ENCODE data around the gene ASXL3.

ASXL3 gene

DNA sequence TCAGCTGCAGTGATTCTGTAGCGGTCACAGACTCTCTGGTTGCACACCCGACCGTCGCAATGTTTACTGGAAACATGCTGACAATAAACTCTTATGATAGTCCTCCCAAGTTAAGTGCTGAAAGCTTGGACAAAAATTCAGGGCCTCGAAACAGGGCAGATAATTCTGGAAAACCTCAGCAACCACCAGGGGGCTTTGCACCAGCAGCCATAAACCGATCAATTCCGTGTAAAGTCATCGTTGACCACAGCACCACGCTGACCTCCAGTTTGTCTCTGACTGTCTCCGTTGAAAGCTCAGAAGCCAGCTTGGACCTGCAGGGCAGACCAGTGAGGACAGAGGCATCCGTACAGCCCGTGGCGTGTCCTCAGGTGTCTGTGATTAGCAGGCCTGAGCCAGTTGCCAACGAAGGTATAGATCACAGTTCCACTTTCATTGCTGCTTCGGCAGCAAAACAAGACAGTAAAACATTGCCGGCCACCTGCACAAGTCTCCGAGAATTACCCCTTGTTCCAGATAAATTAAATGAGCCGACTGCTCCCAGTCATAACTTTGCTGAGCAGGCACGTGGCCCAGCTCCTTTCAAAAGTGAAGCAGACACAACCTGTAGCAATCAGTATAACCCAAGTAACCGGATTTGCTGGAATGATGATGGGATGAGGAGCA, 166.1 kb downstream of the ASXL3 start:
- no peaks in the 10 kb centered on the region for H3K27me3 ChIP-seq (ENCODE audit: low read length)
- H2AFZ ChIP-seq (ENCODE audit: low read depth, low read length, severe bottlenecking), result no peak overlapping the region
- H3K36me3 ChIP-seq (ENCODE audit: low read length), result no peaks in the 10 kb centered on the region
- H4K20me1 ChIP-seq (ENCODE audit: low read depth, low read length), result no peaks in the 10 kb centered on the region
- no peak overlapping the region for H3K4me2 ChIP-seq (ENCODE audit: low read depth, low read length, poor library complexity, severe bottlenecking)
- H3F3A ChIP-seq (ENCODE audit: insufficient read depth), result no peaks in the 10 kb centered on the region
- H3K79me2 ChIP-seq (ENCODE audit: insufficient read depth, low read length), result no peaks in the 10 kb centered on the region
- no peaks in the 10 kb centered on the region for H3K9me2 ChIP-seq (replicated peaks; ENCODE audit: insufficient read depth, low read length)
- TF ChIP-seq EZH2phosphoT487 (conservative IDR thresholded peaks at IDR 0.05; ENCODE audit: low read length) (no peak), CTCF (IDR thresholded peaks at IDR 0.05; ENCODE audit: insufficient read depth, low read length, poor library complexity, severe bottlenecking) (no peak)
- H3K27ac ChIP-seq (ENCODE audit: low read depth, low read length), result no peak overlapping the region
- no peak overlapping the region for H3K9ac ChIP-seq (ENCODE audit: low read length)
- no peak overlapping the region for H3K4me3 ChIP-seq (ENCODE audit: insufficient read depth, low read length, poor library complexity, severe bottlenecking)
- H3K9me3 ChIP-seq (ENCODE audit: insufficient read depth, low read length), result no peaks in the 10 kb centered on the region

DNA sequence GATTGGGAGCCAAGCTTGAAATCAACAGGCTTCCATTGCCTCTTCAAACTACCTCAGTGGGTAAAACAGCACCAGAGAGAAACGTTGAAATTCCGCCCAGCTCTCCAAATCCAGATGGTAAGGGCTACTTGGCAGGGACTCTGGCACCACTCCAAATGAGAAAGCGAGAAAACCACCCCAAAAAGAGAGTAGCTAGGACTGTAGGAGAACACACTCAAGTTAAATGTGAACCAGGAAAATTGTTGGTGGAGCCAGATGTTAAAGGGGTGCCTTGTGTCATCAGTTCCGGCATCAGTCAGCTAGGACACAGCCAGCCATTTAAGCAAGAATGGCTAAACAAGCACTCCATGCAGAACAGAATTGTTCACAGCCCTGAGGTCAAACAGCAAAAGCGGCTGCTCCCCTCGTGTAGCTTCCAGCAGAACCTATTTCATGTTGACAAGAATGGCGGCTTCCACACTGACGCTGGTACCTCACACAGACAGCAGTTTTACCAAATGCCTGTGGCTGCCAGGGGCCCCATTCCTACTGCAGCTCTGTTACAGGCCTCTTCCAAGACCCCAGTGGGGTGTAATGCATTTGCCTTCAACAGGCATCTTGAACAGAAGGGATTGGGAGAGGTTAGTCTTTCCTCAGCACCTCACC, 167.3 kb downstream of the ASXL3 start:
- Histone ChIP-seq H3K4me2 (ENCODE audit: low read depth, low read length, poor library complexity, severe bottlenecking) (no peak overlapping the region), H3K27me3 (ENCODE audit: low read length) (no peaks in the 10 kb centered on the region)
- no peak for TF ChIP-seq EZH2phosphoT487 (conservative IDR thresholded peaks at IDR 0.05; ENCODE audit: low read length)
- TF ChIP-seq CTCF (IDR thresholded peaks at IDR 0.05; ENCODE audit: insufficient read depth, low read length, poor library complexity, severe bottlenecking), result no peak

DNA sequence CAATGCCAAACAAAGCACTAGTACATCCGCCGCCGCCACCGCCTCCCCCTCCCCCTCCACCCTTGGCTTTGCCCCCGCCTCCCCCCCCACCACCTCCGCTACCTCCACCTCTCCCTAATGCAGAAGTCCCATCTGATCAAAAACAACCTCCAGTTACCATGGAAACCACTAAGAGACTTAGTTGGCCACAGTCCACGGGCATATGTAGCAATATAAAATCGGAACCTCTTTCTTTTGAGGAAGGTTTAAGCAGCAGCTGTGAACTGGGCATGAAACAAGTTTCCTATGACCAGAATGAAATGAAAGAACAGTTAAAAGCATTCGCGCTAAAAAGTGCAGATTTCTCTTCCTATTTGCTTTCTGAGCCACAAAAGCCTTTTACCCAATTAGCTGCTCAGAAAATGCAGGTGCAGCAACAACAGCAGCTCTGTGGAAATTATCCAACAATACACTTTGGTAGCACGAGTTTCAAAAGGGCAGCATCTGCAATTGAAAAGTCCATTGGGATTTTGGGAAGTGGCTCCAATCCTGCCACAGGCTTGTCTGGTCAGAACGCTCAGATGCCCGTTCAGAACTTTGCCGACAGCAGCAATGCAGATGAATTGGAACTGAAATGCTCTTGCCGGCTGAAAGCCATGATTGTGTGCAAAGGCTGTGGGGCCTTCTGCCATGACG, 168.0 kb downstream of the ASXL3 start:
- Histone ChIP-seq H3K27me3 (ENCODE audit: low read length) (no peaks in the 10 kb centered on the region), H3K79me2 (ENCODE audit: insufficient read depth, low read length) (no peaks in the 10 kb centered on the region), H3K4me2 (ENCODE audit: low read depth, low read length, poor library complexity, severe bottlenecking) (no peak overlapping the region), H3K36me3 (ENCODE audit: low read length) (no peaks in the 10 kb centered on the region), H3F3A (ENCODE audit: insufficient read depth) (no peaks in the 10 kb centered on the region), H3K9me2 (replicated peaks; ENCODE audit: insufficient read depth, low read length) (no peaks in the 10 kb centered on the region), H3K9ac (ENCODE audit: low read length) (no peak overlapping the region), H3K9me3 (ENCODE audit: insufficient read depth, low read length) (no peaks in the 10 kb centered on the region), H2AFZ (ENCODE audit: low read depth, low read length, severe bottlenecking) (no peak overlapping the region), H4K20me1 (ENCODE audit: low read depth, low read length) (no peaks in the 10 kb centered on the region), H3K4me3 (ENCODE audit: insufficient read depth, low read length, poor library complexity, severe bottlenecking) (no peak overlapping the region), H3K27ac (ENCODE audit: low read depth, low read length) (no peak overlapping the region)
- TF ChIP-seq EZH2phosphoT487 (conservative IDR thresholded peaks at IDR 0.05; ENCODE audit: low read length) (no peak), CTCF (IDR thresholded peaks at IDR 0.05; ENCODE audit: insufficient read depth, low read length, poor library complexity, severe bottlenecking) (no peak)

More for the DNA sequence above, 167.3 kb downstream of the ASXL3 start:
- Histone ChIP-seq H3F3A (ENCODE audit: insufficient read depth) (no peaks in the 10 kb centered on the region), H3K36me3 (ENCODE audit: low read length) (no peaks in the 10 kb centered on the region), H3K27ac (ENCODE audit: low read depth, low read length) (no peak overlapping the region), H3K79me2 (ENCODE audit: insufficient read depth, low read length) (no peaks in the 10 kb centered on the region), H3K9ac (ENCODE audit: low read length) (no peak overlapping the region), H4K20me1 (ENCODE audit: low read depth, low read length) (no peaks in the 10 kb centered on the region), H3K9me3 (ENCODE audit: insufficient read depth, low read length) (no peaks in the 10 kb centered on the region), H3K4me3 (ENCODE audit: insufficient read depth, low read length, poor library complexity, severe bottlenecking) (no peak overlapping the region), H3K9me2 (replicated peaks; ENCODE audit: insufficient read depth, low read length) (no peaks in the 10 kb centered on the region), H2AFZ (ENCODE audit: low read depth, low read length, severe bottlenecking) (no peak overlapping the region)
